ENCODE results near the gene BRMS1L. TPM values are rescaled to one million over a fixed set of nuclear protein-coding genes. Genes with fewer than 3 reads are reported as not detected.
"Not testable (repeated sequence)": the region's sequence is repeated elsewhere in the genome, so short reads cannot be mapped to it uniquely, and the experiment has no call there.

Gene BRMS1L, protein sequence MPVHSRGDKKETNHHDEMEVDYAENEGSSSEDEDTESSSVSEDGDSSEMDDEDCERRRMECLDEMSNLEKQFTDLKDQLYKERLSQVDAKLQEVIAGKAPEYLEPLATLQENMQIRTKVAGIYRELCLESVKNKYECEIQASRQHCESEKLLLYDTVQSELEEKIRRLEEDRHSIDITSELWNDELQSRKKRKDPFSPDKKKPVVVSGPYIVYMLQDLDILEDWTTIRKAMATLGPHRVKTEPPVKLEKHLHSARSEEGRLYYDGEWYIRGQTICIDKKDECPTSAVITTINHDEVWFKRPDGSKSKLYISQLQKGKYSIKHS
- total RNA-seq: 20.9 TPM

DNA sequence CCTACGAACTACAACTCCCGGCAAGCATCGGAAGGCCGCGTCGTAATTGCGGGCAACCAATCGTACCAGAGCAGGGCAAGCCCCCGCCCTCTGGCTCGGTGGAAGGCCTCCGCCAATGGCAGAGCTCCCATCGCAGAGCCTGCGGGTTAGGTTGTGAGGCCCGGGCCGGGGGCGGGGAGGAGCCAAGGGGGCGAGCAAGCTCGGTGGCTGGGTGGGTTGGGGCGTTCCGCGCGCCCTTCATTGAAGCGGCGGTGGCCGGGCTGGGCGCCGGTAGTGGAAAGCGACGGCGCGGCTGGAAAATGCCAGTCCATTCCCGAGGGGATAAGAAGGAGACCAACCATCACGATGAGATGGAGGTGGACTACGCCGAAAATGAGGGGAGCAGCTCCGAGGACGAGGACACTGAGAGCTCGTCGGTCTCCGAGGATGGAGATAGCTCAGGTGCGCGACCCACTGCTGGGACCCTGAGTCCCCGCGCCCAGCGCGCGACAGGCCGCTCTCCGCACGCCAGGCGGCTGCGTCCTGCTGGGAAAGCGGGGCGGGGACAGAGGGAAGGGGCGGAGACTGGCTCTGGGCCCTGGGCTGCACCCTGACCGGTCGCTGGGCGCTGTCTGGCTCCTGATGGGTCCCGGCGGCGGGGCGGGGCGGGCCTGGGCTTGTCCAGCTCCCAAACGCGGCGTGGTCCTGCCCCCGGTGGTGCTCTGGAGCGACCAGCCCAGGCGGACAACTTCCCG is at the start of gene BRMS1L:
Gene BRMS1L (plus strand): TSS at position 121 of the 734 bp plus-strand sequence. CDS start 179 bp downstream, at position 300.
- H3K27ac ChIP-seq (ENCODE audit: low read depth, low read length): peak within 1 kb of the TSS; percentile 96
- no peaks in the 10 kb centered on the region for H3K9me3 ChIP-seq (ENCODE audit: control insufficient read depth in 3 of 3, low read length in 3 of 3)
- no peaks in the 10 kb centered on the region for H3K27me3 ChIP-seq (ENCODE audit: control insufficient read depth in 3 of 3, insufficient read depth in 3 of 3, low read length in 3 of 3)
- H3K4me3 ChIP-seq (ENCODE audit: low read length in 3 of 3): peak within 1 kb of the TSS; percentile 92 to 100 (median 96)
- peak within 1 kb of the TSS; percentile 89 to 99 (median 98) for H3K9ac ChIP-seq (ENCODE audit: low read depth in 1 of 3, low read length in 3 of 3)
- H3K36me3 ChIP-seq (ENCODE audit: control insufficient read depth in 3 of 3, insufficient read depth in 3 of 3, low read length in 3 of 3): peaks cover 0 to 2% (median under 1%) of the 10 kb centered on the region in 3 donors
- peaks cover 0 to 8% (median 5%) of the 10 kb centered on the region in 3 donors for H3K4me1 ChIP-seq (ENCODE audit: control insufficient read depth in 3 of 3, insufficient read depth in 3 of 3, low read length in 3 of 3)

- H3K27me3 ChIP-seq (ENCODE audit: control insufficient read depth in 3 of 3, insufficient read depth in 3 of 3, low read length in 3 of 3): no peaks in the 10 kb centered on the region
- no peaks in the 10 kb centered on the region for H3K36me3 ChIP-seq (ENCODE audit: control insufficient read depth in 3 of 3, insufficient read depth in 3 of 3, low read length in 3 of 3)
- no peaks in the 10 kb centered on the region for H3K4me1 ChIP-seq (ENCODE audit: control insufficient read depth in 3 of 3, insufficient read depth in 3 of 3, low read length in 3 of 3)
- no peak overlapping the region for H3K27ac ChIP-seq (ENCODE audit: low read depth, low read length)
- no peaks in the 10 kb centered on the region for H3K9me3 ChIP-seq (ENCODE audit: control insufficient read depth in 3 of 3, low read length in 3 of 3)
- no peak overlapping the region for H3K4me3 ChIP-seq (ENCODE audit: low read length in 3 of 3)
- H3K9ac ChIP-seq (ENCODE audit: low read depth in 1 of 3, low read length in 3 of 3): no peak overlapping the region
These were observed 49.3 kb upstream of the BRMS1L start for GRCh38 chr14:35776823-35777222.

GRCh38 chr14:35777550-35777949 is 48.6 kb upstream of the BRMS1L start:
- H3K27me3 ChIP-seq (ENCODE audit: control insufficient read depth in 3 of 3, insufficient read depth in 3 of 3, low read length in 3 of 3); H3K9me3 ChIP-seq (ENCODE audit: control insufficient read depth in 3 of 3, low read length in 3 of 3); H3K9ac ChIP-seq (ENCODE audit: low read depth in 1 of 3, low read length in 3 of 3); H3K4me3 ChIP-seq (ENCODE audit: low read length in 3 of 3); H3K27ac ChIP-seq (ENCODE audit: low read depth, low read length); H3K36me3 ChIP-seq (ENCODE audit: control insufficient read depth in 3 of 3, insufficient read depth in 3 of 3, low read length in 3 of 3); H3K4me1 ChIP-seq (ENCODE audit: control insufficient read depth in 3 of 3, insufficient read depth in 3 of 3, low read length in 3 of 3): not testable (repeated sequence)

DNA sequence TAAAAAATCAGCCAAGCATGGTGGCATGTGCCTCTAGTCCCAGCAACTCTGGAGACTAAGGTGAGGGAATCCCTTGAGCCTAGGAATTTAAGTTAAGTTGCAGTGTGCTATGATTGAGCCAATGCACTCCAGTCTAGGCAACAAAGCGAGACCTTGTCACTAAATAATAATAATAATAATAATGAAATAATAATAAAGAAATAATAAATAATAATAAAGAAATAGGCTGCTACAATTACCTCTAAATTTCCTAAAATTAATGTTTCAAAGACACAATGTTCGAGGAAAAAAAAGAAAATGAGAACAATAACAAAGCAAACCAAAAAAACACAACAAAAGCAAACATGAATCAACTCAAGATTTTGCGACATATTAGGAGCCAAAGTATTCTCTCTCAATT is 46.8 kb upstream of the BRMS1L start:
- H3K9ac ChIP-seq (ENCODE audit: low read depth in 1 of 3, low read length in 3 of 3): no peak overlapping the region
- no peak overlapping the region for H3K4me3 ChIP-seq (ENCODE audit: low read length in 3 of 3)
- H3K9me3 ChIP-seq (ENCODE audit: control insufficient read depth in 3 of 3, low read length in 3 of 3): no peaks in the 10 kb centered on the region
- no peak overlapping the region for H3K27ac ChIP-seq (ENCODE audit: low read depth, low read length)
- no peaks in the 10 kb centered on the region for H3K27me3 ChIP-seq (ENCODE audit: control insufficient read depth in 3 of 3, insufficient read depth in 3 of 3, low read length in 3 of 3)
- H3K4me1 ChIP-seq (ENCODE audit: control insufficient read depth in 3 of 3, insufficient read depth in 3 of 3, low read length in 3 of 3): no peaks in the 10 kb centered on the region
- no peaks in the 10 kb centered on the region for H3K36me3 ChIP-seq (ENCODE audit: control insufficient read depth in 3 of 3, insufficient read depth in 3 of 3, low read length in 3 of 3)

GRCh38 chr14:35783699-35784098 is 42.4 kb upstream of the BRMS1L start:
- no peaks in the 10 kb centered on the region for H3K4me1 ChIP-seq (ENCODE audit: control insufficient read depth in 3 of 3, insufficient read depth in 3 of 3, low read length in 3 of 3)
- no peak overlapping the region for H3K9ac ChIP-seq (ENCODE audit: low read depth in 1 of 3, low read length in 3 of 3)
- H3K27me3 ChIP-seq (ENCODE audit: control insufficient read depth in 3 of 3, insufficient read depth in 3 of 3, low read length in 3 of 3): no peaks in the 10 kb centered on the region
- no peak overlapping the region for H3K27ac ChIP-seq (ENCODE audit: low read depth, low read length)
- H3K36me3 ChIP-seq (ENCODE audit: control insufficient read depth in 3 of 3, insufficient read depth in 3 of 3, low read length in 3 of 3): no peaks in the 10 kb centered on the region
- no peaks in the 10 kb centered on the region for H3K9me3 ChIP-seq (ENCODE audit: control insufficient read depth in 3 of 3, low read length in 3 of 3)
- no peak overlapping the region for H3K4me3 ChIP-seq (ENCODE audit: low read length in 3 of 3)

DNA sequence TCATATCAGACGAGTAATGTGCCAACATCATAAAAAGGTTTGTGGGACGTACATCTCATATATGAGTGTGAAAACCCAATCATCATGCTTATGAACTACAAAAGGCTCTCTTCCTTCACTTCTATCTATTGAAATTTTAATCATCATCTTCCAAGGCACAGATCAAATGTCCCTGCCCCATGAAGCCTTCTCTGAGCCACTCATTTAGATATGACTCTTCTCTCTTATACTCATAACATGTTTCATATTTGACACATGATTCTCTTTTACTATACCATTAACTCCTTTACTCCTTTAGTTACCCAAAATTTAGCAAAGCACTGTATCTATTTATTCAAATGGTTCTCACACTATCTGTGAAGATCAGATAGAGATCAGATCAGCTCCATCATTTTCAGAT is 39.3 kb upstream of the BRMS1L start:
- H3K4me3 ChIP-seq (ENCODE audit: low read length in 3 of 3): no peak overlapping the region
- no peaks in the 10 kb centered on the region for H3K27me3 ChIP-seq (ENCODE audit: control insufficient read depth in 3 of 3, insufficient read depth in 3 of 3, low read length in 3 of 3)
- H3K27ac ChIP-seq (ENCODE audit: low read depth, low read length): no peak overlapping the region
- no peaks in the 10 kb centered on the region for H3K9me3 ChIP-seq (ENCODE audit: control insufficient read depth in 3 of 3, low read length in 3 of 3)
- no peak overlapping the region for H3K9ac ChIP-seq (ENCODE audit: low read depth in 1 of 3, low read length in 3 of 3)
- H3K36me3 ChIP-seq (ENCODE audit: control insufficient read depth in 3 of 3, insufficient read depth in 3 of 3, low read length in 3 of 3): no peaks in the 10 kb centered on the region
- H3K4me1 ChIP-seq (ENCODE audit: control insufficient read depth in 3 of 3, insufficient read depth in 3 of 3, low read length in 3 of 3): no peaks in the 10 kb centered on the region

- no peaks in the 10 kb centered on the region for H3K27me3 ChIP-seq (ENCODE audit: control insufficient read depth in 3 of 3, insufficient read depth in 3 of 3, low read length in 3 of 3)
These were observed 36.5 kb upstream of the BRMS1L start for GRCh38 chr14:35789651-35790050.

DNA sequence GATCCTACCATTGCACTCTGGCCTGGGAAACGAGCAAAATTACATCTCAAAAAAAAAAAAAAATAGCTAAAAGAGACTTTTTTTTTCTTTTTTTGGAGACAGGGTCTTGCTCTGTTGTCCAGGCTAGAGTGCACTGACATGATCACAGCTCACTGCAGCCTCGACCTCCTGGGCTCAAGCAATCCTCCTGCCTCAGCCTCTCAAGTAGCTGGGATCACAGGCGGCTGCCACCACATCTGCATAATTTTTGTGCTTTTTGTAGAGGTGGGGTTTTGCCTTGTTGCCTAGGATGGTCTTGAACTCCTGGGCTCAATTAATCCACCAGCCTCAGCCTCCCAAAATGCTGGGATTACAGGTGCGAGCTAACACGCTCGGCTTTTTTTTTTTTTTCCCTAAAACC is 28.3 kb upstream of the BRMS1L start:
- no peaks in the 10 kb centered on the region for H3K36me3 ChIP-seq (ENCODE audit: control insufficient read depth in 3 of 3, insufficient read depth in 3 of 3, low read length in 3 of 3)

More at GRCh38 chr14:35789651-35790050, 36.5 kb upstream of the BRMS1L start:
- H3K36me3 ChIP-seq (ENCODE audit: control insufficient read depth in 3 of 3, insufficient read depth in 3 of 3, low read length in 3 of 3): no peaks in the 10 kb centered on the region
- no peak overlapping the region for H3K4me3 ChIP-seq (ENCODE audit: low read length in 3 of 3)
- H3K4me1 ChIP-seq (ENCODE audit: control insufficient read depth in 3 of 3, insufficient read depth in 3 of 3, low read length in 3 of 3): no peaks in the 10 kb centered on the region
- H3K27ac ChIP-seq (ENCODE audit: low read depth, low read length): no peak overlapping the region
- H3K9ac ChIP-seq (ENCODE audit: low read depth in 1 of 3, low read length in 3 of 3): no peak overlapping the region
- H3K9me3 ChIP-seq (ENCODE audit: control insufficient read depth in 3 of 3, low read length in 3 of 3): no peaks in the 10 kb centered on the region

GRCh38 chr14:35806006-35806907 is 19.9 kb upstream of the BRMS1L start:
- Histone ChIP-seq H3K36me3 (ENCODE audit: control insufficient read depth in 3 of 3, insufficient read depth in 3 of 3, low read length in 3 of 3) (no peaks in the 10 kb centered on the region), H3K9ac (ENCODE audit: low read depth in 1 of 3, low read length in 3 of 3) (peak overlapping the region in 1 of 3 donors; percentile 88), H3K27ac (ENCODE audit: low read depth, low read length) (peak overlapping the region; percentile 42), H3K9me3 (ENCODE audit: control insufficient read depth in 3 of 3, low read length in 3 of 3) (no peaks in the 10 kb centered on the region), H3K27me3 (ENCODE audit: control insufficient read depth in 3 of 3, insufficient read depth in 3 of 3, low read length in 3 of 3) (no peaks in the 10 kb centered on the region), H3K4me3 (ENCODE audit: low read length in 3 of 3) (no peak overlapping the region), H3K4me1 (ENCODE audit: control insufficient read depth in 3 of 3, insufficient read depth in 3 of 3, low read length in 3 of 3) (peaks cover 2 to 11% (median 7%) of the 10 kb centered on the region in 3 donors)

More for the DNA sequence above, 28.3 kb upstream of the BRMS1L start:
- Histone ChIP-seq H3K4me1 (ENCODE audit: control insufficient read depth in 3 of 3, insufficient read depth in 3 of 3, low read length in 3 of 3) (peaks cover 3 to 7% (median 3%) of the 10 kb centered on the region in 3 donors), H3K27ac (ENCODE audit: low read depth, low read length) (no peak overlapping the region), H3K27me3 (ENCODE audit: control insufficient read depth in 3 of 3, insufficient read depth in 3 of 3, low read length in 3 of 3) (no peaks in the 10 kb centered on the region), H3K9me3 (ENCODE audit: control insufficient read depth in 3 of 3, low read length in 3 of 3) (no peaks in the 10 kb centered on the region), H3K9ac (ENCODE audit: low read depth in 1 of 3, low read length in 3 of 3) (no peak overlapping the region), H3K4me3 (ENCODE audit: low read length in 3 of 3) (no peak overlapping the region)

All from skeletal muscle tissue (tissue), 4 donors.